Right renal pelvis (tissue), 4 donors: Measurements from ENCODE around the gene MEGF6. TPM values are rescaled to one million over a fixed set of nuclear protein-coding genes. Genes with fewer than 3 reads are reported as not detected.

Experiments used
- DNase-seq, 4 donors: peaks; one replicate each; pipeline ENCODE4 v3.0.0-alpha.2; 2013; ENCODE audit warnings: low read depth in 4 of 4, low spot score in 3 of 4, missing footprints in 1 of 4
- polyA plus RNA-seq, 4 donors: library from polyadenylated mRNA; unstranded; fragments of 120-200 nt; gene quantifications; one replicate each; pipeline ENCODE4 v1.2.1, GENCODE V29; 2013; ENCODE audit not compliant: insufficient read length in 4 of 4

Gene MEGF6
- polyA plus RNA-seq, 4 donors: 9.0 to 15.6 (median 10.5) TPM

DNA sequence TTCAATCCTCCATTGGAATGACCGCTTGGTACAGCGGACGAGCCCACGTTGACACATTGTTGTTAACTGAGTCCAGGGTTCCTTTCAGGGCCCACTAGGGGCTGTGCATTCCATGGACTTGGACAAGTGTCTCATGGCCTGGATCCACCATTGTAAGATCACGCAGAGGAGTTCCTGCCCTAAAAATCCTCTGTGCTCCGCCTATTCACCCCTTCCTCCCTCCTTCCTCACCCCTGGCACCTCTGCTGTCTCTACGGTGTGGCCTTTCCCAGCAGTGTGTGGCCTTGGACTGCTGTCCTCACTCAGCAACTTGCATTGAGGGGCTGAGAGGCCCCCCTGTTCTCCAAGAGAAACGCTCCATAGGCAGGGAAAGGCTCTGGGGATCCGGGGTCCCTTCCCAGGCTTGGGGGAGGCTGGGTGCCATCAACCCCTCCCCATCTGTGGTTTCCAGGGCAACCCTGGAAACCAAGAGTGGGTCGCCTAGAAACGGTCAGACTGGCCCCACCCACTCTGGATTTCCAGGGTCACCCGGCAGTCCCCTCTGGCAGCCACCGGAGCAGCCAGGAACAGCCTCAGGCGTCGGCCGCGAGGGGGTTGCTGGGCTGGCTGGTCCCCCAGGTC lies 50.9 kb downstream of the MEGF6 start:
- DNase-seq: no peak

- no peak for DNase-seq
Observed at GRCh38 chr1:3558036-3558726, 53.1 kb downstream of the MEGF6 start.

DNA sequence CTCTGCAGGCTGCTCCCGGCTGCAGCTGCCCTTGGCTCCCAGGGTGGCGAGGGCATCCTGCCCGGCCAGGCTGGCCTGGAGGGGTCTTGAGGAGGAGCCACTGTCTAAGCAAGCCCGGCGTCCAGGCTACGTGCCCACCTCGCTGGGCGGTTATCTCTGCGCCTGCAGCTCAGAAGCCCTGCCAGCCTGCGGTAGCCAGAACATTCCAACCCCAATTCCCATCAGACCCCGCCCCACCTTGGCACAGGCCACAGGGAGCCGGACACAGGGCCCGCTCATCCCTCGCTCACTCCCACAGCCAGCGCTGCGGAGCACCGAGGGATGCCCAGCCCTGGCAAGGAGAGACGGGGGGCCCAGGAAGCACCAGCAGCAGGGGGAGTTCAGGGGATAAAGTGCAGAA lies 53.9 kb downstream of the MEGF6 start:
- no peak for DNase-seq

GRCh38 chr1:3556336-3556735 lies 55.0 kb downstream of the MEGF6 start:
- no peak for DNase-seq

DNA sequence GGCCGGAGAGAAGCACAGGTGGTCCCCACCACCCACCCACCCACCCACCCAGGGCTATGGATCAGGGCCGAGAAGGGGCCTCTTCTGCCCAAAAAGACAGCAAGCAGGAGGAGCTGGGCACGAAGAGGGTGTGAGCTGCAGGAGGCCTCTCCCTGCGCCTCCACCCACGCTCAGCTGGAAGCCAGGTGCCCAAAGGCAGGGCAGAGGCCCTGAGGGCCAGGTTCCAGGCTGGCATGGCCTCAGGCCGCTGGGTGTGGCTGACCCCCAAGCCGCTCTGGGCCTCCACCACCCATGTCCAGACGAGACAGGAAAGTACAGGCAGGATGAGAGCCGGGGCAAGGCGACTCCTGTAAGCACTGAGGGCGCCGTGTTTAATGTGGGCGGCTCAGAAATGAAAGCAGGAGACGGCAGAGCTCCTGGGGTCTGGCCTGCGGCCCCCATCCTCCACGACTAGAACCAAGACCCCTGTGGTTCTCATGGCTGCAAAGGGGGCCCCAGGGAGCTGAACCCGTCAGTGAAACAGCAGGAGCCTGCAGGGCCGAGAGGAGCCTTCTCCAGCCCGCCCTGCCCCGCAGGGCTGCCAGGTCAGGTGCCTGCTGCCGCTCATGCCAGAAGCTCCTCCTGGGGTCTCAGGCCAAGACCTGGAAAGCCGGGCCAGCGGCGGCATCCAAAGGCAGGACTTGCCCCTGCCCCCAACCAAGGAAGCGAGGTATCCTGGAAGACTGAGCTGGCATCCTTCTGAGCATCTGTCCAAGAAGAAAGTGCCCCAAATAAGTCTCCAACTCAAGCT lies 56.0 kb downstream of the MEGF6 start:
- no peak for DNase-seq

DNA sequence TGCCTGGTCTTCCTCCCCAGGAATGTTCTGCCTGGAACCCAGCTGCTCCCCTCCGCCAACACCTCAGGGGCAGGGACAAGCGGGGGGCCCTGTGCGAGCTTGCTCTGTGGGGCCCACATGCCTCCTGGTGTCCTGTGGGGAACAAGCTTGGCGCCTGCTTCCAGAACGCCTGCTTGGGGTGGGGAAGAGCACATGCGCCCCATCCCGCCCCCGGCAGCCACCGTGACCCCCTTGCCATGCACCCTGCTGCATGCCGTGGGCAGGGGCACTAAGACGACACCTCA lies 57.4 kb downstream of the MEGF6 start:
- DNase-seq: no peak

DNA sequence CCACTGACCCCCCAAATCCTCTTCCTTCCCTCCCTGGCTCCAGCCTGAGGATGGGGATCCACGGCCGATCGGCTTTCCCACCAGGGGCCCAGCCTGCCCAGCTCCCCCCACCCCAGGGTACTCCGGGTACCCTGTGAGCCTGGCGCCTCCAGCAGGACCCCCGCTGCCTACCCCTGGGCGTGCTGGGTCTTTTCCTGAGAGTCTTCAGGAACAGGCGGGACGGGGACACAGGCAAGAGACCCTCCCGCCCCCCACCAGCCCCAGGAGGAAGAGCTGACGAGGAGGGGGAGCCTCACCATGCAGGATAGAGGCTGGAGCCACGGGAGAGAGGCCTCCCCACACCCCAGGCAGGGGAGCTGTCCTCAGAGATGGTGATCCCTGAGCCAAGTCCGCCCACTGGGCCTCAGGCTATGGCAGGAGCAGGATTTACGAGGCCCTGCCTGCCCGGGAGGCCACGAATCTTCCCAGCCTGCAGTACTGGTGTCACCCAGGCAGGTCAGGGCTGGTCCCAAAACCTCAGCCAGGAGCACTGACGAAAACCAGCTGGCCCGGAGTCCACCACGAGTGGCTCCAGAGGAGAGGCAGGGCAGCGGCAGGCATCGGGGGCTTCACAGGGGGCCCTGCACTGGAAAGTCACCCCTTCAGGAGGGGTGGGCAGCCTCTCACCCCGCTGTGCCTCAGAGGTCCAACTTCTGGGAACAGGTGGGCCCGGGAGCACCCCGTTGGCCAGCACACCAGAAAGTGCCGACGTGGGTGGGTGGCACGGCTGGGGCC lies 58.0 kb downstream of the MEGF6 start:
- peak in 1 of 4 donors; percentile 49 for DNase-seq

DNA sequence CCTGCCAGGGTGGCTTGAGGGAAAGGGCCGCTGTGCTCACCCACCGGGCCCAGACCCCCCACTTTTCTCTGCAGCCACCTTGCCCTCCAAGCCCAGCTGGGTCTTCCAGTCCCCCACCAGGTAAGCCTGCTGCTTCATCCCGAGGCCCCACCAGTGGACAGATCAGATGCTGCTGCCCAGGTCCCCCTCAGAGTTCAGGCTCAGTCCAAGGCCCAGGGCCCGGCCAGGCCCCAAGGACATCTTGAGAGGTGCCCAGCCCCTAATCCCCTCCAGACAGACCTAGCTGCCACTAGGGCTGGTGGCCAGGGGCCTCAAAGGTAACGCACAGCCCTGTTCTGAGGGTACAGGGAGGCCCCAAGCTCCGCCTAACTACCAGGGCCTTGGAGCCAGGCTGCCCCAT lies 58.6 kb downstream of the MEGF6 start:
- DNase-seq: no peak

- no peak for DNase-seq
Observed at GRCh38 chr1:3552176-3552575, 59.1 kb downstream of the MEGF6 start.

DNA sequence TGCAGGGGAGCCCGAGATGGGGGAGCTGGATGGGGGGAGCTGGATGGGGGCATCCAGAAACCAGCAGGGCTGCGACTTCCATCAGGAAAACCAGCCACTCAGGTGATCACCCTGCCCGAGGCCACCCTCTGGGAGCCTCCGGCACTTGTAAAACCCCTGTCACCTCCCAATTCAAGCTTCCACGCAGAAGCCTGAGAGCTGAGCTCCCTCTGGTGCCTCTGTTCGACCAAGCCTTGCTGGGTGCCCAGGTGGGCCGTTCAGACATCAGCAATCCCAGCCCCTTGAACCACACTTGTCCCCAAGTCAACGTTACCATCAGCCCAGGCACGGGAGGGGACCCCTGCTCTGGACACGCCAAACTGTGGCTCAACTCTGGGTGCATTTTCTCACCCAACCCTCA lies 59.6 kb downstream of the MEGF6 start:
- DNase-seq: no peak

GRCh38 chr1:3551290-3551678 lies 60.0 kb downstream of the MEGF6 start:
- no peak for DNase-seq

DNA sequence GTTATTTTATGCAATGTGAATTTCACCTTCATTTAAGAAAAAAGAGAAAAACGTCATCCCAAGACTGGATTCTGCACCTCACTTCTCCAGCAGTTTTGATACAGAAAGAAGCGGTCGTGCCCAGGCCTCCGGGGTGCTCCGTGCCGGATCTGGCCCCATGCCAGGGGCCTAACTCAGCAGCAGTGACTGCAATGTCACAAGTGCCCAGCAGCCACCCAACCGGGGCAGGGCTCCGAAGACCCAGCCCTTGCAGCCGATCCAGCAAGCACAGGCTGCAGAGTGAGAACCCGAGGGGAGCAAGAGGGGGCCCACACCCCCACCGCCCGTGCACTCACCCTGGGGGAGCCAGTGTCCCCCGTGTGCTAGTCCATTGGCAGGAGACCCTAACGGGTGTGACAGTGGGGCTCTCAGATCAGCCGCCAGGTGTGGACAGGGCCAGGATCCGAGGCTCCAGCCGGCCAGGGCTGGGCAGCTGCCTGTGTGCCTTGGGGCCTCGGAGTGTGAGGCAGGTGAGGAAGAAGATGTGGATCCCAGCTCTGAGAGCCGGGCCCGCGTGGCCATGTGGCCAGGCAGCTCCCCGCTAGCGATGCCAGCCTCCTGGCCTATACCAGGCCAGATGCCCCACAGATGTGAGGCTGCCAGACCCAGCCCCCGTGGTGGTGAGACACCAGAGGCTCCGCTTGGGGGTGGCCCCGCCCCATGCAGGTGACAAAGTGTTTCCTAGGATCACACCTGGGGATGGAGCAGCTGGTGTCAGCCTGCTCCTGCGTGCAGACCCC lies 60.6 kb downstream of the MEGF6 start:
- no peak for DNase-seq

DNA sequence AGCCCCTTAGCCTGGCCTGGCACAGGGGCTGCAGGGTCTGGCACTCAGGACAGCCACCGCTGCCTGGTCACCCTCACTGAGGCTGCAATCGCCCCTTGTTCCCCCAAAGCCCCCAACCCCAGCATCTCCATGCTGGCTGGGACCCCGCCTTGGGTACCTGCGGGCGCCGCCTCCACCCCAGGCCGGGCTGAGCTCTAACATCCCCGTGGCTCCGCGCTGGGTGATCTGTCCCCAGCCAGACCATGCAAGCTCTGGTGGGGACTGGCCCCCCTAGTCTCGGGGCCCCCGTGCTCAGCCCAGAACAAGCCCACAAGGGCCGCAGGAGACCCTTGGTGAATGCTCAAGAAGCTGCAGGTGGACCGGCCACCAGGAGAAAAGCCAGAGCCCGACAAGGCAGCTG lies 62.4 kb downstream of the MEGF6 start:
- no peak for DNase-seq

- DNase-seq: no peak
Observed at GRCh38 chr1:3548156-3548893, 63.0 kb downstream of the MEGF6 start.

GRCh38 chr1:3547055-3548005 lies 64.0 kb downstream of the MEGF6 start:
- no peak for DNase-seq

- DNase-seq: no peak
Observed at GRCh38 chr1:3546048-3546384, 65.3 kb downstream of the MEGF6 start.

- no peak for DNase-seq
Observed at GRCh38 chr1:3545363-3546047, 65.8 kb downstream of the MEGF6 start.
